Pancreas (tissue), 10 donors: ENCODE results near the gene BMP10. TPM values are rescaled to one million over a fixed set of nuclear protein-coding genes. Genes with fewer than 3 reads are reported as not detected.

Source experiments
- ATAC-seq, 4 donors: fragments of 200-7000 bp; cut with Tn5 transposase; one replicate each; pipeline versions ENCODE4 v1.8.0 to v1.9.1; 2020; ENCODE audit warnings: mild to moderate bottlenecking in 4 of 4, moderate library complexity in 4 of 4
- DNase-seq, 6 donors: peaks; one replicate each; pipeline ENCODE4 v3.0.0-alpha.2; 2020
- FAIRE-seq: peaks from 2 replicates; lab custom pipeline; 2012; peaks lifted over from hg19 to GRCh38; lab: Jason Lieb, UNC
- H3K27ac ChIP-seq, 4 donors: fragments of 200-600 bp; sonication (generic); 1 replicate in 3 of 4; 2 replicates in 1 of 4; pipeline versions ENCODE4 v1.5.0 to v1.8.0; 2020
- H3K27me3 ChIP-seq, 4 donors: fragments of 200-600 bp; one replicate each; pipeline ENCODE4 v1.8.0; 2021
- H3K36me3 ChIP-seq, 3 donors: fragments of 200-600 bp; sonication (generic) in 1 of 3; one replicate each; pipeline versions ENCODE4 v1.5.0 to v1.8.0; 2020 to 2021
- H3K4me1 ChIP-seq, 3 donors: fragments of 200-600 bp; one replicate each; pipeline ENCODE4 v1.8.0; 2021
- H3K4me3 ChIP-seq, 4 donors: fragments of 200-600 bp; sonication (generic) in 2 of 4; one replicate each; pipeline versions ENCODE4 v1.5.0 to v1.8.0; 2020 to 2021
- H3K9me3 ChIP-seq, 4 donors: fragments of 200-600 bp; one replicate each; pipeline ENCODE4 v1.8.0; 2021
- CTCF ChIP-seq, 4 donors: fragments of 200-600 bp; sonication (generic) in 3 of 4; IDR thresholded peaks; one replicate each; pipeline versions ENCODE4 v1.5.0 to v1.8.0; 2021; ENCODE audit warnings: antibody characterized with exemption in 4 of 4
- WGBS, 2 donors: extraction: QIAGEN DNeasy Blood & Tissue Kit; methylation state at CpG; one replicate each; pipeline ENCODE4 v1.1.7; 2013; 5-methylcytosine and 5-hydroxymethylcytosine counted together
- intact Hi-C, 3 donors: fragments of 100-400 bp; cut with DNase I; formaldehyde crosslinking; loops; one replicate each; pipeline versions ENCODE4 v1.11.1 to v1.14.2; 2022
- polyA plus RNA-seq, 2 donors: library from polyadenylated mRNA; stranded (reverse); fragments of 200-250 nt; gene quantifications; one replicate each; pipeline ENCODE4 v1.2.3, GENCODE V29; 2013
- total RNA-seq, 6 donors: library from RNA; stranded (reverse); fragmentation: NEBNext Ultra II Directional in 4 of 6; extraction: Animal tissue kit (Norgen Biotek cat#: 25700) in 4 of 6; gene quantifications; one replicate each; pipeline versions ENCODE4 v1.2.1 to v1.2.4, GENCODE V29; 2021 to 2023
- donor health status: healthy with polysubstance abuse.
- donor health status: DM: no; HTN: no; CAD: no; lungs with moderate emphysema.
- donor health status: DM: no; HTN: no; CAD: no.
- donor health status: control.
- donor health status: control.
- donor health status: Bipolar disorder and iron deficiency.
- donor health status: DM: yes; HTN: yes; CAD: no.
- donor health status: DM: no; HTN: no; CAD: no.
- donor health status: DM: no; HTN: no; CAD: no.
- donor health status: DM: yes; HTN: yes; CAD: no.

The BMP10 gene
- total and polyA plus RNA-seq, 8 donors: not detected

- TF ChIP-seq CTCF (IDR thresholded peaks at IDR 0.05): no peak
- peak in 1 of 4 donors; percentile 14 for ATAC-seq
- WGBS, 2 donors: 82 to 84% methylated on average over 6 of the region's 6 CpGs
- Histone ChIP-seq H3K36me3 (no peaks in the 10 kb centered on the region), H3K9me3 (no peaks in the 10 kb centered on the region), H3K27ac (no peak overlapping the region), H3K4me3 (no peak overlapping the region), H3K4me1 (peaks cover 0 to 18% (median 0%) of the 10 kb centered on the region in 3 donors), H3K27me3 (no peaks in the 10 kb centered on the region)
- FAIRE-seq: no peak
- no peak for DNase-seq
- intact Hi-C loops: no loop called here
Observed at GRCh38 chr2:68834737-68835376, 36.3 kb downstream of the BMP10 start.

GRCh38 chr2:68833162-68833561 lies 38.0 kb downstream of the BMP10 start:
- WGBS, 2 donors: 91 to 93% methylated on average over 2 of the region's 2 CpGs
- intact Hi-C loops: no loop called here
- peak overlapping the region in 3 of 4 donors; percentile 25 to 85 (median 72) for H3K27ac ChIP-seq

GRCh38 chr2:68832233-68832869 lies 38.8 kb downstream of the BMP10 start:
- intact Hi-C loops: no loop called here
- no peak for TF ChIP-seq CTCF (IDR thresholded peaks at IDR 0.05)
- no peak for FAIRE-seq

More at GRCh38 chr2:68833162-68833561, 38.0 kb downstream of the BMP10 start:
- FAIRE-seq: no peak
- TF ChIP-seq CTCF (IDR thresholded peaks at IDR 0.05): no peak
- no peaks in the 10 kb centered on the region for H3K27me3 ChIP-seq
- H3K36me3 ChIP-seq: no peaks in the 10 kb centered on the region
- no peak overlapping the region for H3K4me3 ChIP-seq
- no peak for DNase-seq
- ATAC-seq: no peak
- H3K4me1 ChIP-seq: peaks cover 0 to 33% (median 9%) of the 10 kb centered on the region in 3 donors
- no peaks in the 10 kb centered on the region for H3K9me3 ChIP-seq

GRCh38 chr2:68831686-68832232 lies 39.4 kb downstream of the BMP10 start:
- ATAC-seq (peak in 1 of 4 donors; percentile 12), FAIRE-seq (no peak), DNase-seq (no peak)
- intact Hi-C loops: no loop called here
- Histone ChIP-seq H3K27me3 (no peaks in the 10 kb centered on the region), H3K4me3 (no peak overlapping the region), H3K4me1 (peaks cover 0 to 30% (median 9%) of the 10 kb centered on the region in 3 donors), H3K36me3 (no peaks in the 10 kb centered on the region), H3K27ac (peak overlapping the region; percentile 25 to 85 (median 49)), H3K9me3 (no peaks in the 10 kb centered on the region)
- no peak for TF ChIP-seq CTCF (IDR thresholded peaks at IDR 0.05)
- WGBS, 2 donors: 78 to 83% methylated on average over 3 of the region's 3 CpGs

More at GRCh38 chr2:68832233-68832869, 38.8 kb downstream of the BMP10 start:
- no peaks in the 10 kb centered on the region for H3K36me3 ChIP-seq
- H3K4me3 ChIP-seq: no peak overlapping the region
- peaks cover 0 to 30% (median 9%) of the 10 kb centered on the region in 3 donors for H3K4me1 ChIP-seq
- no peaks in the 10 kb centered on the region for H3K9me3 ChIP-seq
- ATAC-seq: peak in 3 of 4 donors; percentile 67 to 69 (median 68)
- H3K27me3 ChIP-seq: no peaks in the 10 kb centered on the region
- peak overlapping the region; percentile 25 to 85 (median 49) for H3K27ac ChIP-seq
- 56 to 57% methylated on average over 8 of the region's 8 CpGs for WGBS, 2 donors
- peak in 3 of 6 donors; percentile 18 to 63 (median 25) for DNase-seq
